GM18519 (cell line): ENCODE results near the gene CIROP.
A peak's percentile ranks its signal among the peaks of the same experiment; 100 is the strongest.

ENCODE experiments used
- ATAC-seq: cut with Tn5 transposase; IDR thresholded peaks from one replicate; pipeline ENCODE4 v1.9.1; 2021; ENCODE audit warnings: mild to moderate bottlenecking, moderate library complexity; ENCODE audit not compliant: unreplicated experiment, low FRiP score

CIROP gene

DNA sequence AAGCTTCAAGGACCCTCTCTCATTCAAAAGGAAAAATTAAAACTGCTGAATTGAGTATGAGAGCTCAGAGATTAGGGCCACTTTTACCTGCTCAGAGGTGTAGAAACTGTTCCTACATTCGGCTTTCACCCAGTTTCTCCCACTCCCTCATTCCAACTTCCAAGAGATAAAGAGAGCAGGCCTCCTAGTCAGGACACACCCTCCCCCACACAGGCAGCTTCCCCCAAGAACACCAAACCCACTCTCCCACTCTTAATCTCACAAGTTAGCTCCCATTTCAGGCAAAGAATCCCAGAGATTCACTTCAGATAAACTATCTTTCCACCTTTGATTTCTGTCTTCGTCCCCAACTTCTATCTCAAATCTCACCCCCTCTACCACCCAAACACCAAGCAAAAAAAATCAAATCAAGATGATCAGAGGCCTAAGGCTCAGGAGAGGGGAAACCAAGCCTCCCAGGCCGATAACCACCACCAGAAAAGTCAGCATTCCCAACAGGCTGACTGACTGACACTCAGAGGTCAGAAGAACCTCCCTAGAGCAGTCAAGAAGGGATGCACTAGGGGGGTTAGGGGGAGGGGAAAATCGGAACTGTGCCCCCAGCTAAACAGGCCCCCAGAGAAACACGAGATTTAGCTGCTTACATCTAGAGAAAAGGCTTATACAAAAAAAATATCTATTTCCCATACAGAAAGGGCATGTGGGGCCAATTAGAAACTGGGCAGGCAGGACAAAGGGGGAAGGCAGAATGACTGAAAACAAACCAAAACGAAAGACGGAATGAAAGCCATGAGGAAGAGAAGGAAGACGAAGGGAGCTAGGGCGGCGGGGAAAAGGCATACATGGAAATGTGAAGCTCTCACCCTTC is 34.3 kb downstream of the CIROP start:
- ATAC-seq: no peak

DNA sequence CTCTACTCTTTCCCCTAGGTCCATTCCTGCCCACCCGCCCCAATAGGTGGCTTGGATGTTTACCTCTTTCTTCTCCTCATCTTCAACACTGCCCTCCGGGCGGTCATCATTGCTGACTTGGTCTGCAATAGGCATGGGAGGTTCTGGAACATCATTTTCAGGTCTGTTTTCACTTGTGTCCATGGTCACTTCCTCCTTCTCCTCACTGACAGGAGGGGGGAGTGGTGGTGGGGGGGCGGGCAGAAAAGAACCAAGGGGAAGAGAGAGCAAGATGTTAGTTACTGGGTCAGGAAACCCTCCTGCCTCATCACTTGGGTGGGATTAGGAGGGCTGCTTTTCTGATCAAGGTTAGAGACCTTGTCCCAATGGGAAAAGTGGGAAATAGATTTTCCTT is 35.4 kb downstream of the CIROP start:
- ATAC-seq: no peak

DNA sequence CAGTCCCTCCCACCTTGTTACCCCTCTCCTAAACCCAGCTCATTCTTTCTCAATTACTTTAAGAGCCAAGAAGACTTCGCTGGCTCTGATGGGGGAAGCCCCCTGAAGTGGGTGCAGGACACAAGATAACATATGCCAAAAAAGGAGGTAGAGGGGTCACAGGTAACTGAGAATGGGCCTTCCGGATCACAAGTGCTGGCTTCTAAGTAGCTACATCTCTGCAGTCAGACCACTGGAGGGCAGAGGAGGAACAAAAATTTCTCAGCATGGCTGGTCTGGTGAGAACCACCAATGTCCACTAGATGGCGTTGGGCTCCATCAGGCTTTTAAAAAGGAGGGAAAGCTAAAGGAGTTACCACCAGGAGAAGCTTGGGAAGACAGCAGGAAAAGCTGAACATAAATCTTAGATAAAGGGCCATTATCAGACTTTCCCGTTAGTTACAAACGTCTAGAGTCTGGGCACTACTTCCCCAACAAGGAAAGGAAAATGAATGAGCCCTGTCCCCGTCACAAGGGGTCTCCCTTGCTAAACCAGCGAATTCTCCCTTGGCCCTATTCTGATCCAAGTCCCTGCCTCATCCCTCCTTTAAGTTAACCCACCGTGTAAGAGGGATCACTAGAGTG is 35.9 kb downstream of the CIROP start:
- ATAC-seq: peak; percentile 60

DNA sequence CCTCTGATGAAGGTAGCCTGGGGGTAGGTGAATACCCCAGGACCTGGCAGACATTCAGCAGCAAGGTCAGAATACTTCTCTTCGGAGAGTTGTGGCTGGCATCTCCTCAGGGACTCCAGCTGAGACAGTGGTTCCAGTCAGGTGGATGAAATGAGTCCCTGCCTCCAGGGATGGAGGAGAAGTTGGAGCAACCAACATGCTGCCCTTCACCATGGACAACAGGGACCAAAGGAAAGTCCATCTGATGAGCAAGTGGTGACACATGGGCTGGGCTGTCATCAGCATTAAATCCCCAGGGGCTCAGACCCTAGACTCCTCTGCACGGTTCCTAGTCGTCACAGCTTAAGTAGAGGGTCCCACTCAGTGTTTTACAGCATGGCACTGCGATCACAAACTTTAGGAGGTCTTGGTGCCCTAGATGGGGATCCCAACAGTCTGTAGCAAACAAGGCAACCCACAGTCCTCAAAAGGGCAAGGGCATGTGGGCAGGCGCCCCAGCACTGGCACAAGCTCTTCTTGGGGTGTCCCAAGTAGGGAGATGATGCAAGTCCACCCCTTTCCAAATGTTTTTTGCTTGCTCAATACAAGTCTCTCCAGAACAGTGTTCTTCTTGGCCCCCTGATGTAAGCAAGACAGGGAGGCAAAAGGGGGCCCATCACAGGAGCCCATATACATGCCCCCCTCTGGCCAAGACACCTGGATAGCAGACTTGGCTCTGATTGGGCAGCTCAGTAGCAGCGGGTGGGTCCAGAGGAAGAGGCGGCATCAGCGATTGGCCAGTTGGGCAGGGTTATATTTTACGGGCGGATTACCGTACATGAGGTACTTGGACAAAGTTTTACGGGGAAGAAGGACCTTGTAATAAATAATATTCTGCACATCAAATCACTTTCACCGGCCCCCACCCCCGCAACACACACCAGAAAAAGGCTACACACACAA is 36.7 kb downstream of the CIROP start:
- no peak for ATAC-seq

DNA sequence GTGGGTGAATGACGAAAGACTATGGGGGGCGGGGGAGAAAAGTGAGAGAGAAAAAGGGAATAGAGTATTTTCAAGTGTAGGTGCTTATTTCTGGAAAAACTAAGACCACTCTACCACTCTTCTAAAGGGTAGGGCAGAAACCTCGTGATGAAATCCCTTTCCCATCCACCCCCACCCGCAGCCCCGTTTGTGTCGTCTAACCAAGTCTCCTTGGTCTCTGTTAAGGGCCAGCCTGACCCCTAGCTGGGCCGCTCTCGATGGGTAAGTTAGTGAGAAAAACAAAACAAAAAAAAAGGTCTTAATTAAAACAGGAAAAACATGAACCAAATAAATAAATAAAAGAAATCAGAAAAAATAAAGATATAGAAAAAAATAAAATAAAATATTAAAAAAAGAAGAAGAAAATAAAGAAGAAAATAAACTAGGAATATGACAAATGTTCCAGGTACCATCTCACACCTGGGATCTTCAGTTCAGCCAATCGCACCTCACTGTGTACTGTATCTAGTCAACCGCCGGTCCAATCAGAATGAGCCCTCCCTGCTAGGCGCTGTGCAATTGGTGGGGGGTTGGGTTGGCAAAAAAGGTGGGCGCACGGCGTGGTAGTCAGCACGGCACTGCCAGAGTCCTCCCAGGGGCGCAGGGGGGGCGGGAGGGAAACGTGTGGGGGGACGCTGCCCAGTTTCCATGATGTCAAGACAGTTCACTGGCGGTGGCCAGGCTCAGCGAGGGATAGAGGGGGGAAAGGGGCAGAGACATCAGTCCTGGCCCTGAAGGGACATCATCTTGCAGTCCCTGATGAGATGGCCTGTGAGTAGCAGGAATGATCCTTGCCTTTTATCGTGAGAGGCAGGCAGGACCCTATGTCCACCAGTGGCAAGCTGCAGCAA is 37.7 kb downstream of the CIROP start:
- no peak for ATAC-seq

DNA sequence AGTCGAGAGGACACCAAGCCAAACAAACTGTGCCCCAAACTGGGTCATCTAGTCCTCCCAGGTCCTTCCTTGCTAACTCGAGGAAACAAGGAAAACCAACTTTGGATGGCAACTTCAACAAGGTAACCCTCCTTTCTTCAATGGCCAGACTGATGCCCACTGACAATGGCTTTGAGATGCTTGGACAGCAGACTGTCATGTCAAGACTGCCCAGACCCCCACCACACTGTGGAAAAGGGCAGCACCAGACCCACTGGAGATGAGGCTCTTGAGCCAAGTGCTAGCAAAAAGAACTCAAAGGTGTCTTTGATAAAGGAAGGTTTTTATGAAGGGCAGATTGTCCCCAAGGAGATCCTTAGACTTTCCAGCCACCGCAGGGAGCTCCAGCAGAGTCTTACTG is 38.4 kb downstream of the CIROP start:
- no peak for ATAC-seq

DNA sequence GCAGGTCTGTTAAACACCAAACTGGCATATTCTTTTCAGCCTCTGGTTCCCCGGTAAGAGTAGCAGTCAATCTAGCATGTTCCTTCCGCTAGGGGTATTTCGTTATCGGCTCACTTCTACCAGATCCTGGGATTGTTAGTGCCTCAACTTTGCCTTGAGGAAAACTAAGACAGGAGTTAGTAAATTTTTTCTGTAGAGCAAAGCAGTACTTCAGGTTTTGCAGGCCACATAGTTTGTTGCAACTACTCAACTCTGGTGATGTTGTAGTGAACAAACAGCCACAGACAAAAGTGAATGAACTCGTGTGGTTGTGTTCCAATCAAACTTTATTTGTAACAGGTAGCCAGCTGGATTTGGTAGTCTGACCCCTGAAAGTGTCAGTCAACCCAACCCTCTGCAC is 41.2 kb downstream of the CIROP start:
- ATAC-seq: no peak

DNA sequence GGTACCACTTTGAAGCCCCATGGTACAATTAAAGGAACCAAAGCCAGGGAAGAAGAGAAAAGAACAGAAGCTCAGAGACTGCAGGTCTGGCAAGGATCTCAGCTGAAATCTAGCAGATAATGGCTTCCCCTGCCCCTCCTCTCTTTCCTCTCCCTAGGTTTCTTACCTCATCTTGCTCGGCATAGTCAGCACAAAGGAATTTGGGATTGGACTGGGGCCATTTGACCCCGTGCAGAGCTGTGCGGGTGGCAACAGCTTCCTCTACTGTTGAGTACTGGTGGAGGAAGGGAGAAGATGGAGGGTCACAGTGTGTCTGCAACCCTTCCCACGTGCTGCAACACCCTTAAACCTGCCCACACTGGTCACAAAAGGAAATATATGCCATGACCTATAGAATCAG is 42.8 kb downstream of the CIROP start:
- no peak for ATAC-seq

DNA sequence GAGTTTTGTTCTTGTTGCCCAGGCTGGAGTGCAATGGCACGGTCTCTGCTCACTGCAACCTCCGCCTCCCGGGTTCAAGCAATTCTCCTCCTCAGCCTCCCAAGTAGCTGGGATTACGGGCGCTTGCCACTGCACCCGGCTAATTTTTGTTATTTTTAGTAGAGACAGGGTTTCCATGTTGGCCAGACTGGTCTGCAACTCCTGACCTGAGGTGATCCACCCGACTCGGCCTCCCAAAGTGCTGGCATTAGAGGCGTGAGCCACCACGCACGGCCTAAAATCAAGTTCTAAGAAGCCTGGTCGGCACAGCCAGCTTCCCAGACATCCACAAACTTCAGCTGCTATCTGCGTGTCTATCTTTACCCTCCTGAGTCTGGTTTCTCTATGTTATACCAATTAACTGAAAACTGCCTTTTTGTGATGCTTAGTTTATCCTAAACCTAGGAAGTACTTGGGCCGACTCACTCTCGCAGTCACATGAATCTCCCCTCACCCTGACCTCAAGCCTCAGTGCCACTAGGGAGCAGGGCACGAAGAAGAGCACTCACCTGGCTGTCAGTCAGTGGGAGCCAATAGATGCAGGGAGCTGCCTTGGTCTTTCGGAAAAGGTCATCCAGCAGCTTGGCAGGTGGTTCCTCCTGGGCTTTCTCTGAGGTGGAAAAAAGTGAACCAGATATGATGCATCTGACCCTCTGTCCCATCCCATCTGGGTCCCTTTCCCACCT is 44.1 kb downstream of the CIROP start:
- no peak for ATAC-seq

DNA sequence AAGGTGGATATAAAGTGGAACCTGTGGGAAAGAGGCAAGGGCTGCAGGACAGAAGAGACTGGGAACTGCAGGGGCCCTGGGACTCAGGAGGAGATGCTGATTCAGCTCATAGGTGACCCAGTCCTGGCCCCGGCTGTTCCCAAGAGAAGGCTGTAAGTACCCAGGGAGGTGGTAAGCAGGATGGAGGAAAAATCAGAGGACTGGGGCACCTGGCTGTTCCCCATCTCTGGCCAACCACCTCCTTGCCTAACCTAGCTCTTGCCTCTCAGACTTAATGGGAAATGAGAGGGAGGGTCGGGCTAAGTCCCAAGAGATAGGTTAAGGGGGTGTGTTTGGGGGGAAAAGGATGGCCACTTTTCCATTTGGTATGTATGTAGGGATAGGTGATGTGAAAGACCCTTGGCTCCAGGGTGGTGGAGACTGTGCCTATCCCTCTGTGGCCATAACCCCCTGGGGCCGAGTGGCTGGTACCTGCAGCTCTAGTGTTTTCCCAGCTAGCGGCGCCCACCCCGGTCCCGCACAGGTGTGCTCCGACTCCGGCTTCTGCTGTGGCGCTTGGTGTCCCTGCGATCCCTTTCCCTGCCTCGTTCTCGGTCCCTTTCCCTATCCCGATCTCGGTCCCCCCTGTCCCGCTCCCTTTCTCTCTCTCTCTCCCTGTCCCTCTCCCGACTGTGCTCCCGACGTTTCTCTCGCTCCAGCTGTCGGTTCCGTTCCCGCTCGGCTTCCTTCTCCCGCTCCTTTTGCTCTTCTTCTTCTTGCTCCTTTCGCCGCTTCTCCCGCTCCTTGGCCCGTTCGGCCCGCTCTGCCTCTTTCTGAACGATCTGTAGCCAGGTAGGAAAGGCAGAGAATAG is 45.9 kb downstream of the CIROP start:
- ATAC-seq: no peak

DNA sequence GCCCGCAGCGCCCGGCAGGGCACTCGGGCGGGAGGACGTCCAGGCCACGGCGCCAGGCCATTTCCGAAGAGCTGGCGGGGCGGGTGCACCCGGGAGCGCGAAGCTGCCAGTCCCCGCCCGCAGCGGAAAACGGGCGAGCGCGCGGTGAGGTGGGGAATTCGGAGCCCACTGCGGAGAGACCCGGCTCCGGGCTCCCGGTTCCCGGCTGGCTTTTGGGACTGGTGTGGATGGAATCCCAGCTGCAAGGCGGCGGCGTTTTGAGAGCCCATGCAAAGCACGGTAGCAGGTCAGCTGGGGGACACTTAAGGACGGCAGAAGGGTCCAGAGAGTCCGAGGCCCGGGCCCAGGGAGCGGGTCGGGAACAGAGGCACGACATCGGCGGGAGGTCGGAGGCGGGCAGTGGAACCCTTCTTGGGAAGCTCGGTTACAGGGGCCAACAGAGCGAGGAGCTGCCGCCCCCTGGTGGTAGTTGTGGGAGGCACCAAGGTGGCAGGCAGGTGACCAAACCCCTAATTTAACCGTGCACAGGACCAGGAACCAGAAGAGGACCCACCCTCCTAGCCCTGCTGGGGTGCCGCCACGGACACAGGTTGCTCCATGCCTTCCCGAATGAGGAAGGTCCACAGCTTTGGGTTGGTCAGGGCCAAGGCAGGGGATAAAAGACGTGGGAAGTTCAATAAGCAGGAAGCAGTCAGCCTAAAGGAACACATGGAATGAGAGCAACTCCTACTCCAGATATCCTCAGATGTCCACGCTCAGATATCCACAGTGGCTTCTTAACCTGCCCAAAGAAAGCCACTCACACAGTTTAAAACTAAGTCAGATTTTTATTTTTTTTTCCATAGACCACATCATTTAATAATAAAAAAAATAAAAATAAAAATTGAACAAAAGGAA is 46.8 kb downstream of the CIROP start:
- ATAC-seq: no peak

DNA sequence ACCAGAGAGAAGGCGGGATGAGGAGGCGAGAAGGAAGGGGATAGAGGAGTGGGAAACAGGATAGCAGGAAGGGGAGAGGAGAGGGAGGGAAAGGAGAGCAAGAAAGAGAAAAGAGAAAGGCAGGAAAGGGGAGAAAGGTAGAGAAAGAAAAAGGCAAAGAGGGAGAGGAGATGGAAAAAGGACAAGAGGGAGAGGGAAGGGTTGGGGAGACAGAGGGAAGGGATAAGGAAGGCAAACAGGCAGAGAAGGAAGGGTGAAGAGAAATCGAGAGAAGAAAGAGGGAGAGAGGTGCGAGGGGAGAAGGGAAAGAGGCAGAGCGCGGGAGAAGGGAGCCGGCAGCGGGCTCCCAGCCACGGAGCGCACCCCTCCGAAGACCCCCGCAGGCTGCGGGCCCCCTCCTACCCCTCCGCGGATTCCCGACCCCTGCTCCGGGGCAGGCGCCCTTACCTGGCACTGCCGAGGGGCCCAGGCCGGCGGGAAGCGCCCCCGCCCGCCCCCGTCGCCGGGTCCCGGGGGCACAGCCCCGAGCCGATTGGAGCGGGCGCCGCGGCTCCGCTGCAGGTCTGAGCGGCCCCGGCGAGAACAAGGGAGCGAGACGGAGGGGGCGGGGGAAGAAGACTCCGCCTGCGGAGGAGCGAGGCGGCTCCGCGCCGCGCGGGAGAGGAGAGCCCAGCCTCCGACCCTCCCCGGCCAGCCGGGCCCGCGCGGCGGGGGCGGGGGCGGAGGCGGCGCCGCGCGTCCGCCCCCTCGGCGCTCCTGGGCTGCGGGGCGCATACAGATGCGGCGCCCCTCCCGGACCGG is 47.6 kb downstream of the CIROP start, which contains the start of gene CDH24:
TSS of gene CDH24 (minus strand) at position 565 of the 801 bp plus-strand sequence. CDS start 1,787 bp downstream, outside the sequence.
- ATAC-seq: no peak

DNA sequence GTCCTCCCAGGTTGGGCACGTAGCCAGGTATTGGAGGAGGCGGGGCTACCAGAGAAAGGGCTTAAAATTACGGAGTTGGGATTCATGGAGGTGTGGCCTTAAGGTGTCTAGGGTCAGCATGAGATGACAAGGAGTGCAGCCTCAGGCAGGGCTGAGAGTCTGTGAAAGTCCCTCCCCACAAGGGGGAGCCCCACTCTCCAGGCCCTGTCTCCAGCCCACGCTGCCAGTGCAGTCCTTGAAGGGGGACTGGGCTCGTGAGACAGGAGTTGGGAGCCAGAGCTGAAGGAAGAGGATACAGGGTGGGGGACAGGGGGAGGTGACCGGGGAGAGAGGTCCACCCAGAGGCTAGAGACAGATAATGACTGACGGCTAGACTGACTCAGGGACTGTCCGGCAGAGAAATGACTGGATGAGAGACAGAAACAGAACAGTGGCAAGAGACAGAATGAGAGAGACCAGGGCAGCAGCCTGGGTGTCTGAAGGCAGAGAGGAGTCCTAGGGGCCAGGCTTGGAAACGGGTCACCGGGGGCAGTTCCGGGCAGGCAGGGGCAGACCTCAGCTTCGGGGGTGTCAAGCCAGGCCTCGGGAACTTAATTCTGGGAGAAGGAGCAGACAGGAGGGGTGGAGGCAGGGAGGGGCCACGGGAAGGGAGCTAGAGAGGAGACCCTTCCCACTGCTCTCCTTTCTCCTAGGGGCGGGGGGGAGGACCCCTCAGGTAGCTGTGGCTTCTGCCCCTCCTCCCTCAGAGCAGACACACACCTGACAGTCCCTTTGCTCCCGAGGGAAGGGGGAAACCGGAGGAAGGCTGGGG is 48.4 kb downstream of the CIROP start:
- peak; percentile 39 for ATAC-seq

DNA sequence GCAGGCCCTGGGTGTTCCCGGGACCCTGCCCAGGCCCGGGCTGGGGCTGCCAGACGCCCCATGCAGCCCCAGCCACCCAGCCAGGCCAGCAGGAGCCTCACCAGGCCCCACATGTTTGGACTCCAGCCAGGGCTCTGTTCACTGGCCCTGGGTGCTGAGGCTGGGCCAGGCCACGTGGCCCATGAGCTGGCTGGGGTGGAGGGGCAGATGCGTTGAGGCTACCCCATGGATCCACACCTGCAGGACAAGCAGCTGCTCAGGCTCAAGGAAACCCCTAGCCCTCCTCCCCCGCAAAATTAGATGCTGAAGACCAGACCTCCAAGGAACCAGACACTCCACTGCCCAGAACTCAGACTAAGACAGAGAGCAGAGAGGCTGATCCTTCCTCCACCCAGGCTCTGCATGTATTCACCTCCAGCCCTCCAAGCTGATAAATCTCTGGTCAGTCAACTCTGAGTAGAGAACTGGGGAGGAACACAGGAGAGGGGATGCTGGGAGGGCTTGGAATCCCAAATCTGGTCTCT is 49.1 kb downstream of the CIROP start:
- ATAC-seq: no peak

DNA sequence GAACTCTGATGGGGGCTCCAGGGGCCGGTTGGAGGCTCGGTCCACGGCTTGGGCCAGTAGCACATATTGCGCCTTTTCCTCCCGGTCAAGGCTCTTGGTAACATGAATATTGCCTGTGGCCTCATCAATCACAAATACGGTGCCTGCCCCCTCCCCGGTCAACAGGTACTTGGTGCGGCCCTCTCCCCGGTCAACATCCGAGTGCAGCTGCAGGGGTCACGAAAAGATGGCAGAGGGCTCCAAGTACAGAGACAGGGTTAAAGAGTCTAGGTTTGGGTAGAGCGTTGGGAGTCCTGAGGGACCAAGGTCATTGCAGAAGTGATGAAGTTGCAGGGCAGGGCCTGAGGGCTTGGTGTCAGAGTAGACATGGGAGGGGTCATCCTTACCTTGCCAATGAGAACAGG is 49.6 kb downstream of the CIROP start:
- no peak for ATAC-seq
